SJCRH30 (cell line): ENCODE data around the gene ELOVL6. TPM values are rescaled to one million over a fixed set of nuclear protein-coding genes. Genes with fewer than 3 reads are reported as not detected.
A peak's percentile ranks its signal among the peaks of the same experiment; 100 is the strongest.
"Not testable (repeated sequence)": the region's sequence is repeated elsewhere in the genome, so short reads cannot be mapped to it uniquely, and the experiment has no call there.

Experiments
- DNase-seq, 2 experiments: peaks; one replicate each; pipeline ENCODE4 v3.0.0-alpha.2; 2015 to 2020
- H3K27ac ChIP-seq: fragments of 250-450 bp; sonication (Bioruptor Pico); 2 replicates; pipeline ENCODE4 v1.5.1; 2020; ENCODE audit warnings: mild to moderate bottlenecking, moderate library complexity
- H3K27me3 ChIP-seq: fragments of 250-450 bp; sonication (Bioruptor Pico); 2 replicates; pipeline ENCODE4 v1.5.1; 2020; ENCODE audit warnings: mild to moderate bottlenecking, moderate library complexity
- H3K36me3 ChIP-seq: fragments of 250-450 bp; sonication (Bioruptor Pico); 2 replicates; pipeline ENCODE4 v1.5.1; 2020; ENCODE audit warnings: mild to moderate bottlenecking, moderate library complexity
- H3K4me1 ChIP-seq: fragments of 250-450 bp; sonication (Bioruptor Pico); 2 replicates; pipeline ENCODE4 v1.5.1; 2020; ENCODE audit warnings: mild to moderate bottlenecking, moderate library complexity
- H3K4me3 ChIP-seq: fragments of 250-450 bp; sonication (Bioruptor Pico); 2 replicates; pipeline ENCODE4 v1.5.1; 2020; ENCODE audit warnings: mild to moderate bottlenecking, moderate library complexity
- H3K9me3 ChIP-seq: fragments of 250-450 bp; sonication (Bioruptor Pico); replicated peaks from 2 replicates; pipeline ENCODE4 v1.5.1; 2020; ENCODE audit warnings: mild to moderate bottlenecking, moderate library complexity
- total RNA-seq: library from RNA; depleted of rRNA; stranded (reverse); fragments of >200 nt; shearing (Covaris generic); gene quantifications from 2 replicates; pipeline ENCODE4 v1.2.3, GENCODE V29; 2014

The ELOVL6 gene
- total RNA-seq, 1 experiment from 2014 or later: 30.3 TPM

DNA sequence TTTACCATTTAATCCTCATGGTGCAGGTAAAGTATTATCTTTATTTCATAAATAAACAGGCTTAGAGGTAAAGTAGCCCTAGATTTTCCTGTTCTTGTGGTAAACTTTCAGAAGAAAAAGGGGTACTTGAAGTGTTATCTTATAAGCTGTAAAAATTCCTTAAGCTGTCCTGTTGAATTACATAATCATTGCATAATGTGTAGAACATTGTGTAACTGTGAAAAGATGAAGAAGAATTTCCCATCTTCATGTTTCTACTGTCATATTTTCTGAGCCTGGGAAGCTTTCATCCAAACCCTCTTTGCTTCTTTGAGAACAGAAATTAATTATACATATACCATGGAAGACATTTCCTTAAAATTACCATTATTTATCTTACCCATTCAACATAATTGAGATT is 90.5 kb downstream of the ELOVL6 start:
- Histone ChIP-seq H3K27me3 (no peaks in the 10 kb centered on the region), H3K9me3 (no peaks in the 10 kb centered on the region), H3K4me1 (no peaks in the 10 kb centered on the region), H3K4me3 (no peak overlapping the region), H3K36me3 (no peaks in the 10 kb centered on the region), H3K27ac (no peak overlapping the region)
- no peak for DNase-seq

DNA sequence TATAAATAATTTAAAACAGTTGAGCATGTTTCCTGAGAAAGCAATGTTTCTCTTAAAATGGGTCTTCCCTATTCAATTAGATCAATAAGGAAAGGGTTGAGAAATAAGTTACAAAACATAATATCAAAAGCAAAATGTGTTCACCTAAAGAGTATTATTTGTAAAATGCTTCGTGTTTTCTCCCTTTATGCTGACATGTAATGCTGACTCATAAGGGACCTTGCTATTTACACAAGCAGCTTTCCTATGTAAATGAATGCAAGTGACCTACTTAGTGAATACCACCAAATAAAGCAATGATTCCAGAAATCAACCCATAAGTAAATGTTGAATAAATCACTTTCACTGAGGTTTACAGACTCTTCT is 91.5 kb downstream of the ELOVL6 start:
- no peaks in the 10 kb centered on the region for H3K4me1 ChIP-seq
- no peak overlapping the region for H3K27ac ChIP-seq
- no peak for DNase-seq
- no peaks in the 10 kb centered on the region for H3K9me3 ChIP-seq
- H3K4me3 ChIP-seq: no peak overlapping the region
- no peaks in the 10 kb centered on the region for H3K27me3 ChIP-seq
- H3K36me3 ChIP-seq: 0 out of 2 replicates have a peak, but pooled peaks cover 3% of the 10 kb centered on the region

DNA sequence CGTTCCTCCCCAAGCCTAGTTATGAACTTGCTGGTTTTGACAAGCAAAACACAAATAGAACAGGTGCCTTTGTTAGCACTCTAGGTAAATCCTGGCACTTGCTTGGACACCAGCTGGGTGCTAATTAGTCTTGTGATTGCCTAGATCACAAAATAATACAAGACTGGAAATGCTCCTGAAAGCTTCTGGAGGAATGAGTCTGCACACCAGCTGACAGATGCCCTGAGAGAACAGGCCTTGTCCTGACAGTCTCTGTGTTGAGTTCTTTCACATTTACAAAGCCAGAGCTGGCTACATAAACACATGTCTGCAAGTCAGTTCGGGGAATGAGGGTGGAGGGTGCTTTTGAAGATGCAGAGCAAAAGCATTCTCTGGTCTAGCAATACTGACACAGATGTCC is 93.8 kb downstream of the ELOVL6 start:
- no peaks in the 10 kb centered on the region for H3K4me1 ChIP-seq
- no peak for DNase-seq
- 0 out of 2 replicates have a peak, but pooled peaks cover 8% of the 10 kb centered on the region for H3K36me3 ChIP-seq
- H3K9me3 ChIP-seq: no peaks in the 10 kb centered on the region
- H3K27ac ChIP-seq: no peak overlapping the region
- no peak overlapping the region for H3K4me3 ChIP-seq
- no peaks in the 10 kb centered on the region for H3K27me3 ChIP-seq

DNA sequence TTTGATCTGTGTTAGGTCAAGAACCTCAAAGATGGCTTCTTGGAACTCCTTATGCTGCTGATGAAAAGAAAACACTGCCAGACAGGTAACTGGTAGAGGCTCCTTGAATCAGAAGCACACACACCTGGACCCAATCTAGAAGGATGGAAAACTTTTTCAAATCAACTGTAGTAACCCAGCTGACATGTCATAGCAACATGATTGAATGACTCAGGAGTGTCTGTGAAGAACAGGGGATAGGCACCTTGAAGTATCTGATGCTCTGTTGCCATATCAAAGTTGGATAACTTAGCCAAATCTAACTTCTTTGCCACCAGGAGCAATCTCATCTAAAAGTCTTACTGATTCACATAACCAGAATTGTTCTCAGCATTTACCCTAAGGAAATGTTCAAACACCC is 98.8 kb downstream of the ELOVL6 start:
- Histone ChIP-seq H3K27me3 (no peaks in the 10 kb centered on the region), H3K36me3 (0 out of 2 replicates have a peak, but pooled peaks cover 8% of the 10 kb centered on the region), H3K4me1 (no peaks in the 10 kb centered on the region), H3K9me3 (no peaks in the 10 kb centered on the region), H3K27ac (no peak overlapping the region), H3K4me3 (no peak overlapping the region)
- no peak for DNase-seq

DNA sequence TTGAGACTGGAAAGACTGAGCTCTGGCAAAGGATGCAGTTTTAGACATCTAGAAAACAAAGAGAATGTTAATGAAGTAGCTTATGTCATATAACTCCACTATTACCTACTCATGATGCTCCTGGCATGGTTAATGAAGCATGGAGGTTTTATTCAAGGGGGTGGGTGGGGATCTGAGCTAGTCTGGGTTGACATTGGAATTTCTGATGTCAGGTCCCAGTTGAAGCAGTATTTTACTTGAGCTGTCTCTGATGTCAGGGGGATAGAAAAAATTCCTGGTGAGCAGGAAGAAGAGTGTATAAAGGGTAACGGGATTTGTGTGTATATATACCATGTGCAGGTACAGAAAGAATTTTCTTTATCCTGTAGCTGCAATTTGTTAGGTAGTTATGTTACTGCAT is 102.0 kb downstream of the ELOVL6 start:
- Histone ChIP-seq H3K9me3 (no peaks in the 10 kb centered on the region), H3K36me3 (peaks cover 6% of the 10 kb centered on the region; the same call in 1 of the 2 replicates), H3K4me3 (no peak overlapping the region), H3K27me3 (no peaks in the 10 kb centered on the region), H3K27ac (no peak overlapping the region), H3K4me1 (peaks cover 5% of the 10 kb centered on the region; the same call in 1 of the 2 replicates)
- DNase-seq: no peak

DNA sequence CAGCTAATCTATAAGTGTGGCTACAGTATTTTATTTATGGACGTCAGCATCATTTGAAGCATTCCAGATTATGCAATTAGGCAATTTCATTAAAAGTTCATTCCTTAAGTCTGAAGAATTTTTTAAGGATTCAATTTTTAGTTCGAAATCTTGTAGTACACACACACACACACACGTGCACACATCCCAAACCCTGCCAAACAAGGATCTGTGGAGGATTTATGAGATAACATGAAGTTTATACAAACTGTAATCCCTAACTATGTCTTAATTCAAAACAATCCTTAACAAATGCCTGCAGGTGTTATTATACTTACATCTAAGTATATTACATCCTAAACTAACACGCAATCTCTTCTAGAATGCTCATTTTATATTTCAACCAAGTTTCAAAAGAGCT is 105.8 kb downstream of the ELOVL6 start:
- peaks cover 10% of the 10 kb centered on the region; the same call in 1 of the 2 replicates for H3K36me3 ChIP-seq
- H3K27me3 ChIP-seq: no peaks in the 10 kb centered on the region
- H3K4me1 ChIP-seq: peaks cover 18% of the 10 kb centered on the region
- H3K9me3 ChIP-seq: no peaks in the 10 kb centered on the region
- H3K4me3 ChIP-seq: no peak overlapping the region
- DNase-seq: no peak
- H3K27ac ChIP-seq: no peak overlapping the region

DNA sequence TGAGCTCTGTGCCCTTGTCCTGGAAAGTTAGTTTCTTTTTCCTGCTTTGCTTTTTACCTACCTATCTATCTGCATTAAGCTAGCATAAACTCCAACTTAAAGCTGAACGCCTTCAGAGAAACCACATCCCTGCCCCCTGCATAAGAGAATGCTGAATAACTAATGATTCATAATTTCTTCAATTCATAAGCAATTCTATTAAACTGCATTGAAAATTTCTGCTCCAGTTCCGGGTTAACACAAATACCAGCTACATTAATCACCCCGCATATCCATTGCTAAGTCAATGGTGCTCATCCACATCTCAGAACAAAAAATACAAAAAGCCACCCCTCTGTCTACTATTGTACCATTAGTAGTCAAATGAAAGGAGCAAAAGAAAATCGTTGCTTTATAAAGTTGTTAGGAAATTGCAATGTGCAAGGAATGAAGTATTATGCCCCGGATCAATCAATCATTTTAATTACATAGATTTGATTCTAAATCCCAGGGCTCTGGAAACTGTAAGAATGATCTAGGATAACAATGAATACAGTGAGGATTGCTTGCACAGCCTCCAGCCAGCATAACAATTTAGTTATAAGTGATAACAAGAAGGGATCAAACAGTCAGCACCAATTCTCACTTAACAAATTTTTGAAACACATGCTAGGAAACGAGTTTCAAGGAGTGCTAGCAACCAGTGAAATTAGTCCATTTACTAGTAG is 106.8 kb downstream of the ELOVL6 start:
- Histone ChIP-seq H3K27me3 (no peaks in the 10 kb centered on the region), H3K27ac (no peak overlapping the region), H3K4me3 (no peak overlapping the region), H3K9me3 (no peaks in the 10 kb centered on the region), H3K36me3 (peaks cover 10% of the 10 kb centered on the region; the same call in 1 of the 2 replicates), H3K4me1 (peaks cover 26% of the 10 kb centered on the region)
- DNase-seq: no peak

DNA sequence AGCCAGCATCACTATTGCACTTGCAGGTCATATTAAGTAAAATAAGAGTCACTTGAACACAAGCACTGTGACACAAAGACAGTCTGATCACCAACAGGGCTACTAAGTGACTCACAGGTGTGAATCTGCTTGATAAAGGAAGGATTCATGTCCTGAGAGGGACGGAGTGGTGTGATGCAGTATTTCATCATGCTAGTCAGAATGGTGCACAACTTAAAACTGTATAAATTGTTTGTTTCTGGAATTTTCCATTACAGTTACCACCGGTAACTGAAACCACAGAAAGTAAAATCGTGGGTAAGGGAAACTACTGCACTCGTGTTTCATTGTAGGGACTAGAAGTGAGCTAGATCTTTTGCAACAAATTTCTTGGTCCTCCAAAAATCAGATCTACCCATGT is 109.7 kb downstream of the ELOVL6 start:
- H3K4me3 ChIP-seq: no peak overlapping the region
- peak overlapping the region; percentile 73; the same call in 1 of the 2 replicates for H3K27ac ChIP-seq
- peak in 1 of 2 experiments; percentile 6 for DNase-seq
- no peaks in the 10 kb centered on the region for H3K9me3 ChIP-seq
- no peaks in the 10 kb centered on the region for H3K27me3 ChIP-seq
- peaks cover 10% of the 10 kb centered on the region; the same call in 1 of the 2 replicates for H3K36me3 ChIP-seq
- peaks cover 36% of the 10 kb centered on the region for H3K4me1 ChIP-seq

DNA sequence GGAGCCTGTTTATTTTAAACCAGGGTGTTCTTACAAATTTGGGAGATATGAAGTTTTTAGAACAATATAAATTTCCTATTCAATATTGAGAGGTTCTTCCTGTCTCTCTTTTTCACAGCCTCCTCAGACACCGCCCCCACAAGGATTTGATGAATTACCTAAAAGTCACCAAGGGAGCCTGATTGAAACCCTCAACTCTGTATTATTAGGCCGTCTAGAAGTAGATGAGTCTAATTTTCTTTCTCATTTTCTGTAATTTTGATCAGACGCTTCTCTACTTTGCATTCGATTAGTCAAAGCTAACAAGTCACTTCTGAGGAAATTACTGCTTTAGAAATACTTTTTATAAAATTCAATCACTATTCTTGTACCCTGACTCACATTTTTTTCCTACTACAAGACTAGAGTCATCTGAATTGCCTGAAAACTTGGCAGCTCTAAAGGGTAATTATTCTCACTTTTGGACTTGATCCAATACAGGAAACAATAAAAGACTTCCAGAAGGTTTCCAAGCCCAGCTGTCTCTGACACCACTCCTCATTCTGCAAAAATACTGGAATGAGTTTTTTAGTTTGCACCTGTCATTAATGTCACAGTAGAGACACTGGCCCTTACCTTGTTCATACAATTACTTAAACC is 111.2 kb downstream of the ELOVL6 start:
- no peaks in the 10 kb centered on the region for H3K27me3 ChIP-seq
- H3K9me3 ChIP-seq: no peaks in the 10 kb centered on the region
- H3K27ac ChIP-seq: peak overlapping the region; percentile 73
- H3K4me3 ChIP-seq: no peak overlapping the region
- 0 out of 2 replicates have a peak, but pooled peaks cover 4% of the 10 kb centered on the region for H3K36me3 ChIP-seq
- peak; percentile 44 to 93 for DNase-seq
- peaks cover 34% of the 10 kb centered on the region for H3K4me1 ChIP-seq

DNA sequence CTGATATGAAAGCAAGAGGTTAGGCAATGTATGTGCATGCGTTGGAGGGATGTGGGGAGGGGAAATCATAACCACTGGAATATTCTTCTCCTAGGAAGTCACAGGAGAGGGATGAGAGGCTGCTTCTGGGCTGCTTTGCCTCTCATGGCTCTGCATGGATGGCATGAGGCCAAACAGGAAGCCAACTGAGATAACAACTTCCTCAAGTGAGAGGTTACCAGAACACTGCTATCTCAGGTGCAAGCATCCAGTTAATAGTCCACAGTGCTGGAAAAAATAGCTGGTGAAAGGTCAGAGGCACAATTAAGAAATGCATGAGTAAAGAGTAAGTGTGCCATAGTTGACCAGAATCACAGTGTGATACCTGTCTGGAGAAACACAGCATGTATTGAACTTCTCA is 113.3 kb downstream of the ELOVL6 start:
- Histone ChIP-seq H3K4me3 (no peak overlapping the region), H3K27me3 (no peaks in the 10 kb centered on the region), H3K9me3 (no peaks in the 10 kb centered on the region), H3K36me3 (0 out of 2 replicates have a peak, but pooled peaks cover 4% of the 10 kb centered on the region), H3K27ac (no peak overlapping the region), H3K4me1 (peaks cover 31% of the 10 kb centered on the region)
- DNase-seq: peak; percentile 20 to 47

DNA sequence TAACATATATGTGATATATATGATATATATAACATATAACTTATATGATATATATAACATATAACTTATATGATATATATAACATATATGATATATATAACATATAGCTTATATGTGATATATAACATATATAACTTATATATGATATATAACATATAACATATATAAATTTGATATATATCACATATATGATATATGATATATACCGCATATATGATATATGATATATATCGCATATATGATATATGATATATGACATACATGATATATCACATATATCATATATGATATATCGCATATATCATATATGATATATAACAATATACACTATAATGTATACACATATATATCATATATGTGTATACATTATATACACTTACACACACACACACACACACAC is 114.3 kb downstream of the ELOVL6 start:
- DNase-seq: no peak

DNA sequence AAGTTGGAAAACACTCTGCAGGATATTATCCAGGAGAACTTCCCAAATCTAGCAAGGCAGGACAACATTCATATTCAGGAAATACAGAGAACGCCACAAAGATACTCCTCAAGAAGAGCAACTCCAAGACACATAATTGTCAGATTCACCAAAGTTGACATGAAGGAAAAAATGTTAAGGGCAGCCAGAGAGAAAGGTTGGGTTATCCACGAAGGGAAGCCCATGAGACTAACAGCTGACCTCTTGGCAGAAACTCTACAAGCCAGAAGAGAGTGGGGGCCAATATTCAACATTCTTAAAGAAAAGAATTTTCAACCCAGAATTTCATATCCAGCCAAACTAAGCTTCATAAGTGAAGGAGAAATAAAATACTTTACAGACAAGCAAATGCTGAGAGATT is 120.3 kb downstream of the ELOVL6 start:
- not testable (repeated sequence) for H3K4me1 ChIP-seq, H3K36me3 ChIP-seq, H3K27me3 ChIP-seq, H3K9me3 ChIP-seq, H3K4me3 ChIP-seq, DNase-seq, H3K27ac ChIP-seq

More for the DNA sequence above, 114.3 kb downstream of the ELOVL6 start:
- Histone ChIP-seq H3K36me3 (0 out of 2 replicates have a peak, but pooled peaks cover under 1% of the 10 kb centered on the region), H3K9me3 (no peaks in the 10 kb centered on the region), H3K4me3 (no peak overlapping the region), H3K4me1 (peaks cover 31% of the 10 kb centered on the region), H3K27ac (no peak overlapping the region), H3K27me3 (no peaks in the 10 kb centered on the region)

DNA sequence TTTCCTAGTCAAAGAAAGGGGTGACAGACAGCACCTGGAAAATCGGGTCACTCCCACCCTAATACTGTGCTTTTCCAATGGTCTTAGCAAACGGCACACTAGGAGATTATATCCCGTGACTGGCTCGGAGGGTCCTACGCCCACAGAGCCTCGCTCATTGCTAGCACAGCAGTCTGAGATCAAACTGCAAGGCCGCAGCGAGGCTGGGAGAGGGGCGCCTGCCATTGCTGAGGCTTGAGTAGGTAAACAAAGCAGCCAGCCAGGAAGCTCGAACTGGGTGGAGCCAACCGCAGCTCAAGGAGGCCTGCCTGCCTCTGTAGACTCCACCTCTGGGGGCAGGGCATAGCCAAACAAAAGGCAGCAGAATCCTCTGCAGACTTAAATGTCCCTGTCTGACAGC is 121.6 kb downstream of the ELOVL6 start:
- H3K27ac ChIP-seq, H3K27me3 ChIP-seq, H3K4me1 ChIP-seq, DNase-seq, H3K36me3 ChIP-seq, H3K4me3 ChIP-seq, H3K9me3 ChIP-seq: not testable (repeated sequence)

DNA sequence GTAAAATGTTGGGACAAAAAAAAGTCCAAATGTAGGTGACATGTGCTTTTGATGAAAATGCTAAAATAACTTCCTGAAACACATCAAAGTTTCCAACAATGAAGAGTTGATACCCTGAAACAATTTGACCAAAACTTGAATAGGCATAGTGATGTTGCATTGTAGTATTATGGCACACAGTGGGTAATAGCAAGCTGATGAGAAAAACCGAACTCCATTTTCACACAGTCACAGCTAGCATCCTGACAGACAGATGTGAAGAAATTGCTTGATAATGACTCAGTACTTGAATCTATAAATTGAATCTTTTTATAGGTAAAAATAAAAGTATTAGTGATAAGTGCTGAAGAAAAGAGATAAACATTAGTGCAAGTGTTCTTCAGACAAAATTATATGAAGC is 122.5 kb downstream of the ELOVL6 start:
- no peaks in the 10 kb centered on the region for H3K4me1 ChIP-seq
- DNase-seq: no peak
- H3K36me3 ChIP-seq: no peaks in the 10 kb centered on the region
- no peaks in the 10 kb centered on the region for H3K27me3 ChIP-seq
- H3K4me3 ChIP-seq: no peak overlapping the region
- H3K27ac ChIP-seq: no peak overlapping the region
- no peaks in the 10 kb centered on the region for H3K9me3 ChIP-seq

DNA sequence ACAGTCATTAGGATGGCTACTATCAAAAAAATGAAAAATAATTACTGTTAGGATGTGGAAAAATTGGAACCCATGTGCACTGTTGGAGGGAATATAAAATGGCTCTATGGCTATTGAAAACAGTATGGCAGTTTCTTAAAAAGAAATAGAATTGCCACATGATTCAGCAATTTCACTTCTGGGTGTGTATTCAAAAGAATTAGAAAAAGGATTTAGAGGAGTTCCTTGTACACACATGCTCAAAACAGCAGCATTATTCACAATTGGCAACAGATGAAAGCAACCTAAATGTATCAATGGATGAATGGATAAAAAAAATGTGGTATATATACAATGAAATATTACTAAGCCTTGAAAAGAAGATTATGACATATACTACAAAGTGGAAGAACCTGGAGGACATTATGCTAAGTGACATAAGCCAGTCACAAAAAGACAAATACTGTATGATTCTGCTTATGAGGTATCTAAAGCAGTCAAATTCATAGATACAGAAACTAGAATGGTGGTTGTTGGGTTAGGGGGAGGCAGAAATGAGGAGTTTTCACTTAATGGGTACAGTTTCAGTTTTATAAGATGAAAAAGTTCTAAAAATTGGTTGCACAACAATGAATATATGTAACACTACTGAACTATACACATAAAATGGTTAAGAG is 123.2 kb downstream of the ELOVL6 start:
- H3K27me3 ChIP-seq: no peaks in the 10 kb centered on the region
- H3K27ac ChIP-seq: no peak overlapping the region
- no peaks in the 10 kb centered on the region for H3K36me3 ChIP-seq
- no peaks in the 10 kb centered on the region for H3K9me3 ChIP-seq
- no peaks in the 10 kb centered on the region for H3K4me1 ChIP-seq
- DNase-seq: no peak
- H3K4me3 ChIP-seq: no peak overlapping the region
